Suprapubic skin (tissue), 4 donors: ENCODE results near the gene DERL2. TPM values are rescaled to one million over a fixed set of nuclear protein-coding genes. Genes with fewer than 3 reads are reported as not detected.
A peak's percentile ranks its signal among the peaks of the same experiment; 100 is the strongest.

Experiments
- DNase-seq, 2 donors: peaks; one replicate each; pipeline ENCODE4 v3.0.0-alpha.2; 2019; ENCODE audit warnings: low spot score in 2 of 2
- H3K27ac ChIP-seq: fragments of 200-600 bp; sonication (generic); one replicate; pipeline ENCODE4 v1.5.1; 2019
- H3K27me3 ChIP-seq: fragments of 200-600 bp; sonication (generic); one replicate; pipeline ENCODE4 v1.5.1; 2019
- H3K36me3 ChIP-seq: fragments of 200-600 bp; sonication (generic); one replicate; pipeline ENCODE4 v1.5.1; 2019
- H3K4me1 ChIP-seq: fragments of 200-600 bp; sonication (generic); one replicate; pipeline ENCODE4 v1.5.1; 2019
- H3K4me3 ChIP-seq: fragments of 200-600 bp; sonication (generic); one replicate; pipeline ENCODE4 v1.5.1; 2019; ENCODE audit warnings: mild to moderate bottlenecking
- H3K9me3 ChIP-seq: fragments of 200-600 bp; sonication (generic); one replicate; pipeline ENCODE4 v1.5.1; 2019
- EP300 ChIP-seq: sonication (generic); formaldehyde crosslinking; IDR thresholded peaks from one replicate; pipeline ENCODE4 v1.6.1; 2017; ENCODE audit warnings: antibody characterized with exemption
- POLR2A ChIP-seq, 2 donors: fragments of 450-650 bp; IDR thresholded peaks; one replicate each; pipeline ENCODE4 v1.6.1; 2017; ENCODE audit warnings: antibody characterized with exemption in 2 of 2, mild to moderate bottlenecking in 2 of 2, moderate library complexity in 2 of 2
- POLR2AphosphoS5 ChIP-seq, 3 donors: sonication (generic); formaldehyde crosslinking; IDR thresholded peaks; one replicate each; pipeline ENCODE4 v1.6.1; 2017; ENCODE audit warnings: antibody characterized with exemption in 3 of 3
- WGBS: methylation state at CpG from one replicate; pipeline ENCODE4 v1.1.5; 2018; 5-methylcytosine and 5-hydroxymethylcytosine counted together
- total RNA-seq, 4 donors: library from RNA; depleted of rRNA; stranded (reverse); fragments of >200 nt; gene quantifications; one replicate each; pipeline ENCODE4 v1.1.0, GENCODE V29; 2016
- TF ChIP-seq, protein P1 (sequence below), 2 donors: fragments of 200-600 bp in 1 of 2; fragments of 450-650 bp in 1 of 2; sonication (generic) in 1 of 2; IDR thresholded peaks; one replicate each; pipeline ENCODE4 v1.5.1; 2016 to 2019; ENCODE audit warnings: antibody characterized with exemption in 2 of 2, mild to moderate bottlenecking in 1 of 2, moderate library complexity in 1 of 2

Gene DERL2
- total RNA-seq, 4 donors from 2014 or later = 24.5 to 34.8 (median 25.3) TPM

DNA sequence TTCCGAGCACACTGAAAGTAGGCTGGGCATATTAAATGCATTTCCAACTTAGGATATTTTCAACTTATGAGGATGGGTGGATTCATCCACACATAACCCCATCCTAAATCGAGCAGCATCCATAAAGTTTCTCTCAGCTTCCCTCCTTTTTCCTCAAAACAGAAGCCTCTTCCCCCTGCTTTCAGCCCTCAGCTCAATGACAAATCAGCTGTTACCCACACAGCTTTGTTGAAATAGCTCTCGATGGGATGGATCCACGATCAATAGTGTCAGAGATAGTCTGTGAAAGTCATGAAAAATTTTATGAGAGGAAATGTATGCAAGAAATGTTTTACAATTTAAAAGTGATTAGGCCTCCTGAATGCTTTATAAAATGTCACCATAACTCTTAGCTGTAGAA, 19.7 kb downstream of the DERL2 start:
- 92% methylated on average over 4 of the region's 4 CpGs for WGBS
- DNase-seq = no peak

DNA sequence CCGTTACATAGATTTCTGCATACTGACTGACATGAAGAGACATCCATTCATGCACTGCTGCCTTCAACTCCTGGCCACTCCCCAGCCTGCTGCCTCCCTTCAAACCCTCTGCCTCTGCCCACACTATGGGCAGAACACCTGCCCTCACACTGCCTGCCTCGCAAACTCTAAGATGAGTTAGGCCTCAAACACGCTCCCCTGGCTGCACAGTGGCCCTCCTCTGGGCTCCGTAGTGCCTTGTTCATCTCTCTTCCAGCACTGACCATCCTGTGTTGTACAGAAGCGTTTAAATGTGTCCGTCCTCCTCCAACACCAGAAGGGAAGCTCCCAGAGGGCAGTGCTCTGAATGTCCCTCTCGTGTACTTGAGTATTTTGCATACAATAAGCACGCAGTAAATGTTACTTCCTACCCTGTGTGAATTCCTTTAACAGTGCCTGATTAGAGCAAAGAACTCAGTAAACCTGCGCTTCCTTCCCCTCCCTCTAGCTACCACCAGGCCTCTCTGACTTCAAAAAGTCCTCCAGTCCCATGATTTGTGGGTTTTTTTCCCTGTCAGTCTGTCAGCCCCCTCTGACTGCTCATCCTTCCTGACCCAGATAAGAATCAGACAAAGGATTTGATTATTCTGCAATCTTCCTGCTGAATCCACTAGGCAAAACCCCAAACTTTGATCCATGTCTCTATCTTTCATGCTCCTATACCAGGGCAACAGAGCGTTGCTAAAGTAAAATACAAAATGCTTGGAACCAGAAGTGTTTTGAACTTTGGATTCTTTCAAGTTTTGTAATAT, 21.1 kb downstream of the DERL2 start:
- no peaks in the 10 kb centered on the region for H3K27me3 ChIP-seq
- peaks cover 31% of the 10 kb centered on the region for H3K4me1 ChIP-seq
- TF ChIP-seq, protein P1, sequence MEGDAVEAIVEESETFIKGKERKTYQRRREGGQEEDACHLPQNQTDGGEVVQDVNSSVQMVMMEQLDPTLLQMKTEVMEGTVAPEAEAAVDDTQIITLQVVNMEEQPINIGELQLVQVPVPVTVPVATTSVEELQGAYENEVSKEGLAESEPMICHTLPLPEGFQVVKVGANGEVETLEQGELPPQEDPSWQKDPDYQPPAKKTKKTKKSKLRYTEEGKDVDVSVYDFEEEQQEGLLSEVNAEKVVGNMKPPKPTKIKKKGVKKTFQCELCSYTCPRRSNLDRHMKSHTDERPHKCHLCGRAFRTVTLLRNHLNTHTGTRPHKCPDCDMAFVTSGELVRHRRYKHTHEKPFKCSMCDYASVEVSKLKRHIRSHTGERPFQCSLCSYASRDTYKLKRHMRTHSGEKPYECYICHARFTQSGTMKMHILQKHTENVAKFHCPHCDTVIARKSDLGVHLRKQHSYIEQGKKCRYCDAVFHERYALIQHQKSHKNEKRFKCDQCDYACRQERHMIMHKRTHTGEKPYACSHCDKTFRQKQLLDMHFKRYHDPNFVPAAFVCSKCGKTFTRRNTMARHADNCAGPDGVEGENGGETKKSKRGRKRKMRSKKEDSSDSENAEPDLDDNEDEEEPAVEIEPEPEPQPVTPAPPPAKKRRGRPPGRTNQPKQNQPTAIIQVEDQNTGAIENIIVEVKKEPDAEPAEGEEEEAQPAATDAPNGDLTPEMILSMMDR (IDR thresholded peaks at IDR 0.05) = no peak
- TF ChIP-seq POLR2A (IDR thresholded peaks at IDR 0.05) = no peak
- TF ChIP-seq EP300 = no peak
- TF ChIP-seq POLR2AphosphoS5 (IDR thresholded peaks at IDR 0.05) = no peak
- DNase-seq = no peak
- WGBS = 81% methylated on average over 10 of the region's 10 CpGs
- peaks cover 20% of the 10 kb centered on the region for H3K36me3 ChIP-seq
- no peak overlapping the region for H3K4me3 ChIP-seq
- no peak overlapping the region for H3K27ac ChIP-seq
- H3K9me3 ChIP-seq = no peaks in the 10 kb centered on the region

More for the DNA sequence above, 19.7 kb downstream of the DERL2 start:
- H3K27ac ChIP-seq = no peak overlapping the region
- H3K27me3 ChIP-seq = no peaks in the 10 kb centered on the region
- H3K4me3 ChIP-seq = no peak overlapping the region
- H3K9me3 ChIP-seq = no peaks in the 10 kb centered on the region
- peaks cover 10% of the 10 kb centered on the region for H3K36me3 ChIP-seq
- TF ChIP-seq, protein P1 (IDR thresholded peaks at IDR 0.05) = no peak
- no peak for TF ChIP-seq POLR2AphosphoS5 (IDR thresholded peaks at IDR 0.05)
- no peak for TF ChIP-seq POLR2A (IDR thresholded peaks at IDR 0.05)
- no peak for TF ChIP-seq EP300
- peaks cover 31% of the 10 kb centered on the region for H3K4me1 ChIP-seq

DNA sequence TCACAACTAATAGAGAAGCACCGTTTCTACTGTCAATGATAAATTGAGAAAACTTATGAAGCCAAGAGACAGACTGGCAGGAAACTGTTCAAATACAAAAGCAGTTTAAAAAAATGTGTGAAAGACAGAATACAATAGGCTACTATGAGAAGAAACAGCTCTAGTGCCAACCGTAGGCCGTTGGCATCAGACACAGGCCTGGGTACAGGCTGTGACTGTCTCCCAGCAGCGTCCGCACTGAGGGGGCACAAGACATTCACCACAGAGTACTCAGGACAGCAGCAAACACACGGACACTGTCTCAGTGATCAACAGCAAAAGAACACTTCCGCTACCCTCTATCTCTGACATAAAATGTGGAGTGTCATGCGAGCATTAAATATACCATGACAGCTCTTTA, 39.2 kb downstream of the DERL2 start:
- WGBS = 82% methylated on average over 8 of the region's 8 CpGs
- no peaks in the 10 kb centered on the region for H3K4me1 ChIP-seq
- H3K4me3 ChIP-seq = no peak overlapping the region
- DNase-seq = no peak
- peak overlapping the region; percentile 7 for H3K27ac ChIP-seq
- no peaks in the 10 kb centered on the region for H3K27me3 ChIP-seq
- peaks cover 79% of the 10 kb centered on the region for H3K36me3 ChIP-seq
- no peak for TF ChIP-seq EP300
- H3K9me3 ChIP-seq = no peaks in the 10 kb centered on the region

DNA sequence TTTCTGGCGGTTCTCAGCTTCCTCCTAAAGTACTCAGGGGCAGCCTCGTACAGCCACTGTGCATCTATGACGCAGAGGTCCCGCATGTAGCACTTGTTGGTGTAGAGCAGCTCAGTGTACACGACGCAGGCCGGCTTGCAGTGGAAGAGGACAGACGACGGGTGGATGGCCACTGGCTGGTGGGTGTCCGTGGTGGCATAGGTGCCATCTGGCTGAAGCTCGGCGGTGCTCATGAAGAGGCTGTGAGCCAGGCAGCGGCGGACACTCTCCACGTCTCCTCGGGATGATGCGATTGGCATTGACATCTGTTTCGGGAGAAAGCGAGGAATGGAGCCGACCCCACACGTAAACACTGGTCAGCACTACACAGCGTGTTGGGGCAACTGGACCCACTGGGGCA, 41.8 kb downstream of the DERL2 start:
- 87% methylated on average over 13 of the region's 22 CpGs for WGBS
- H3K4me1 ChIP-seq = peaks cover 5% of the 10 kb centered on the region

DNA sequence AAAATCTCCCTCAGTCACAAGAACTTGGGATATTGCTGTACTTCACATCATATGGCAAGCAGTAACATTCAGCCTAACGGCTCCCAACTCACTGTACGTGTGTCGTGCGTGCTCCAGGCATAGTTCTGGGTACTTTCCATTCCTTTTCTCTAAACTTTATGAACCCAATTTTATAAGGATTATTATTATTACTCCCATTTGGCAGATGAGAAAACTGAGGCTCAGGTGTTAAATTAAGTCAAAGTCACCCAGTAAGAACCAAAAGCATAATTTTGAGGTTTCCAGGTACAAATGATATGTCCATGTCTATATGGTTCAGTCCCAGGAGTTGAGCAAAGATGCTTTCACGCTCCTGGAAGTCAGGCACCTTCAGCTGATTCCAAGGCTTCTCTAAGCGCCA, 42.2 kb downstream of the DERL2 start:
- H3K36me3 ChIP-seq = peaks cover 54% of the 10 kb centered on the region
- no peak for DNase-seq

More for the DNA sequence above, 41.8 kb downstream of the DERL2 start:
- Histone ChIP-seq H3K4me3 (no peak overlapping the region), H3K27ac (no peak overlapping the region), H3K9me3 (no peaks in the 10 kb centered on the region), H3K36me3 (peaks cover 57% of the 10 kb centered on the region), H3K27me3 (no peaks in the 10 kb centered on the region)
- TF ChIP-seq, protein P1 (IDR thresholded peaks at IDR 0.05) = no peak
- TF ChIP-seq POLR2A (IDR thresholded peaks at IDR 0.05) (no peak), EP300 (no peak), POLR2AphosphoS5 (IDR thresholded peaks at IDR 0.05) (no peak)
- no peak for DNase-seq

More for the DNA sequence above, 42.2 kb downstream of the DERL2 start:
- 98% methylated on average over 6 of the region's 6 CpGs for WGBS
- Histone ChIP-seq H3K9me3 (no peaks in the 10 kb centered on the region), H3K27me3 (no peaks in the 10 kb centered on the region), H3K4me3 (no peak overlapping the region), H3K27ac (no peak overlapping the region), H3K4me1 (peaks cover 5% of the 10 kb centered on the region)
- TF ChIP-seq POLR2AphosphoS5 (IDR thresholded peaks at IDR 0.05) (no peak), POLR2A (IDR thresholded peaks at IDR 0.05) (no peak), EP300 (no peak)
- TF ChIP-seq, protein P1 (IDR thresholded peaks at IDR 0.05) = no peak
